ENCODE results near the gene ASTN2. TPM values are rescaled to one million over a fixed set of nuclear protein-coding genes. Genes with fewer than 3 reads are reported as not detected.

ASTN2 gene
- total and polyA plus RNA-seq, 7 donors, result 0.60 to 7.5 (median 2.2) TPM

DNA sequence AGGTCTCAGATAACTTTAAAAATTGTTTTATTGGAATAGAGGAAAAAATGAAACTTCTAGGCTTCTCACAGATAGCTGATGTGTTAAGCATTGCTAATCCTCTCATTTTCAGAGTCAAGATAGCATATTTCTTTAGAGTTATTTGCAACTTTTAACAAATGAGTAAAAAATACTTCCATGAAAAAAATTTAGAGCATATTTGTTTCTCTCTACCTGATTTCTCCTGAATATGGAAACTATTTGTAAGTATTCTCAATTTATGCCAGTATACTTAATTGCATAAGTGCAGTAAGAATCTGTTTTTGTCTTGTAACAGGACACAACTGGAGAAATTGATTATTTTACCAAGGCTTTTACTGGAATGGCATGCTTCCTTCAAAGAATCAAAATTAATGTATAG lies 731.3 kb downstream of the ASTN2 start:
- no peak for TF ChIP-seq EP300 (IDR thresholded peaks at IDR 0.05)
- intact Hi-C loops (cut with DNase I), result no loop called here
- no peak overlapping the region for H3K4me3 ChIP-seq
- H3K9me3 ChIP-seq, result no peaks in the 10 kb centered on the region
- H3K27me3 ChIP-seq, result no peaks in the 10 kb centered on the region
- peaks cover 0 to 19% (median 14%) of the 10 kb centered on the region in 4 donors for H3K4me1 ChIP-seq
- DNase-seq, result no peak
- H3K36me3 ChIP-seq, result no peaks in the 10 kb centered on the region
- H3K27ac ChIP-seq, result no peak overlapping the region

DNA sequence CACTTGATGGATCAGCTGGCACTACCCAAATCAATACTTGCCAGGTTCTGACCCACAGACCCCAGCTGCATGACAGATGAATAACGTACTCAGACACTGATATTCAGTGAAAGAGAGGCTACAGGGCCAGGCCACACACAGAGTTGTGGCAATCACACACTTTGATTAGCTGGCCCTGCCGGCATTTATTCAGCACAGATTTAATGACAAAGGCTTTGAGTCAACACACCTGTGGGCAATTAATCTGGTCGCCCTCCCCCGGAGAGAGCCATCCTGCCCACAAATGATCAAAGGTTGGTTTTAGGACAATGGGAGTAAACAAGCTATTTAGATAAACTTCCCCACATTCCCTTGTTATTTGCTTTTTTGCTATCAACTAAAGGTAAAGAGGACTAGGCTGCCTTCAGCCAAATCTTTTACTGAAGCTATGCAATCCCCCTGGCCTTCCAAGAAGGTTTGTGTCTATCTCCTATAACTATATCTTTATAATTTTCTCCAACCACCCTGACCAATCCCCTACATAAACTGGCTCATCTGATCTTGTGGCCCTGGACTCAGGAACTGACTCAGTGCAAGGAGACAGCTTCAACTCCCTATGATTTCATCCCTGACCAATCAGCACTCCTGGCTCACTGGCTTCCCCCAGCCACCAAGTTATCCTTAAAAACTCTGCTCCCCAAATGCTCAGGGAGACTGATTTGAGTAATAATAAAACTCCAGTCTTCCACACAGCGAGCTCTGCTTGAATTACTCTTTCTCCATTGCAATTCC lies 740.5 kb downstream of the ASTN2 start:
- Histone ChIP-seq H3K36me3 (no peaks in the 10 kb centered on the region), H3K9me3 (peaks cover 0 to 5% (median 0%) of the 10 kb centered on the region in 4 donors), H3K27me3 (no peaks in the 10 kb centered on the region), H3K27ac (no peak overlapping the region), H3K4me3 (no peak overlapping the region), H3K4me1 (no peaks in the 10 kb centered on the region)
- TF ChIP-seq, protein P1, sequence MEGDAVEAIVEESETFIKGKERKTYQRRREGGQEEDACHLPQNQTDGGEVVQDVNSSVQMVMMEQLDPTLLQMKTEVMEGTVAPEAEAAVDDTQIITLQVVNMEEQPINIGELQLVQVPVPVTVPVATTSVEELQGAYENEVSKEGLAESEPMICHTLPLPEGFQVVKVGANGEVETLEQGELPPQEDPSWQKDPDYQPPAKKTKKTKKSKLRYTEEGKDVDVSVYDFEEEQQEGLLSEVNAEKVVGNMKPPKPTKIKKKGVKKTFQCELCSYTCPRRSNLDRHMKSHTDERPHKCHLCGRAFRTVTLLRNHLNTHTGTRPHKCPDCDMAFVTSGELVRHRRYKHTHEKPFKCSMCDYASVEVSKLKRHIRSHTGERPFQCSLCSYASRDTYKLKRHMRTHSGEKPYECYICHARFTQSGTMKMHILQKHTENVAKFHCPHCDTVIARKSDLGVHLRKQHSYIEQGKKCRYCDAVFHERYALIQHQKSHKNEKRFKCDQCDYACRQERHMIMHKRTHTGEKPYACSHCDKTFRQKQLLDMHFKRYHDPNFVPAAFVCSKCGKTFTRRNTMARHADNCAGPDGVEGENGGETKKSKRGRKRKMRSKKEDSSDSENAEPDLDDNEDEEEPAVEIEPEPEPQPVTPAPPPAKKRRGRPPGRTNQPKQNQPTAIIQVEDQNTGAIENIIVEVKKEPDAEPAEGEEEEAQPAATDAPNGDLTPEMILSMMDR (IDR thresholded peaks at IDR 0.05), result no peak
- no peak for TF ChIP-seq POLR2AphosphoS5 (IDR thresholded peaks at IDR 0.05)
- TF ChIP-seq EP300 (IDR thresholded peaks at IDR 0.05), result no peak
- TF ChIP-seq POLR2A (IDR thresholded peaks at IDR 0.05), result no peak
- no peak for DNase-seq
- intact Hi-C loops (cut with DNase I), result no loop called here
- WGBS, 2 donors, result 57 to 82% methylated on average over 5 of the region's 5 CpGs

DNA sequence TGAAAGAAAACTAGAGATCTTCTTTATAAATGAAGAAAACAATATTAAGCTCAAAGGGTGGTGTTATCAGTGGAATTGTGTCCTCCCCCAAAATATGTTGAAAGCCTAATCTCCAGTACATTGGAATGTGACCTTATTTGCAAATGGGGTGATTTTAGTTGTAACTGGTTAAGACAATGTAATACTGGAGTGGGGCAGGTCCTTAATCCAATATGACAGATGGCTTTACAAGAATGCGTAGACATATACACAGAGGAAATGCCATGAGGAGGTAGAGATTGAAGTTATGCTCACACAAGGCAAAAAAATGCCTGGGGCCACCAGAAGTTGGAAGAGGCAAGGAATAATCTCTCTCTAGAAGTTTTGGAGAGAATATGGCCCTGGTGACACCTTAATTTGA lies 741.5 kb downstream of the ASTN2 start:
- no peak for DNase-seq
- TF ChIP-seq POLR2A (IDR thresholded peaks at IDR 0.05) (no peak), POLR2AphosphoS5 (IDR thresholded peaks at IDR 0.05) (no peak), EP300 (IDR thresholded peaks at IDR 0.05) (no peak)
- TF ChIP-seq, protein P1 (IDR thresholded peaks at IDR 0.05), result no peak
- 70 to 100% methylated on average over 1 of the region's 1 CpG for WGBS, 2 donors

DNA sequence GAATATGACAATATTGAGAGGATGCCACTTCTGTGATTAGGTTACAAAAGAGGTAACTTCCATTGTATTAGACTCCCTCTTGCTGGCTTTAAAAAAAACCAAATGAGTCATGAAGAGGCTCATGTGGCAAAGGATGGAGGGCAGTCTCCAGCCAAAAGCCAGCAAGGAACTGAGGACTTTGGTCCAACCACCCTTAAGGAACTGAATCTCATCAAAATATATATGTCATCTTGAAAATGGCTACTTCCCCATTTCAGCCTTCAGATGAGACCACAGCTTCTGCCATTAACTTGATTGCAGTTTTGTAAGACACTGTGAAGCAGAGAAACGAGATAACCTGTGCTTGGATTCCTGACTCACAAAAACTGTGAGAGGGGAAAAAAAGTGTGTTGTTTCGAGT lies 743.3 kb downstream of the ASTN2 start:
- Histone ChIP-seq H3K9me3 (peaks cover 0 to 5% (median 0%) of the 10 kb centered on the region in 4 donors), H3K27ac (no peak overlapping the region), H3K27me3 (no peaks in the 10 kb centered on the region), H3K36me3 (no peaks in the 10 kb centered on the region), H3K4me3 (no peak overlapping the region), H3K4me1 (no peaks in the 10 kb centered on the region)
- no peak for DNase-seq
- TF ChIP-seq POLR2A (IDR thresholded peaks at IDR 0.05) (no peak), EP300 (IDR thresholded peaks at IDR 0.05) (no peak), POLR2AphosphoS5 (IDR thresholded peaks at IDR 0.05) (no peak)
- TF ChIP-seq, protein P1 (IDR thresholded peaks at IDR 0.05), result no peak
- intact Hi-C loops (cut with DNase I), result no loop called here
- 79 to 86% methylated on average over 2 of the region's 2 CpGs for WGBS, 2 donors

More for the DNA sequence above, 741.5 kb downstream of the ASTN2 start:
- intact Hi-C loops (cut with DNase I), result no loop called here
- Histone ChIP-seq H3K9me3 (peaks cover 0 to 5% (median 0%) of the 10 kb centered on the region in 4 donors), H3K36me3 (no peaks in the 10 kb centered on the region), H3K27ac (no peak overlapping the region), H3K4me1 (no peaks in the 10 kb centered on the region), H3K4me3 (no peak overlapping the region), H3K27me3 (no peaks in the 10 kb centered on the region)

DNA sequence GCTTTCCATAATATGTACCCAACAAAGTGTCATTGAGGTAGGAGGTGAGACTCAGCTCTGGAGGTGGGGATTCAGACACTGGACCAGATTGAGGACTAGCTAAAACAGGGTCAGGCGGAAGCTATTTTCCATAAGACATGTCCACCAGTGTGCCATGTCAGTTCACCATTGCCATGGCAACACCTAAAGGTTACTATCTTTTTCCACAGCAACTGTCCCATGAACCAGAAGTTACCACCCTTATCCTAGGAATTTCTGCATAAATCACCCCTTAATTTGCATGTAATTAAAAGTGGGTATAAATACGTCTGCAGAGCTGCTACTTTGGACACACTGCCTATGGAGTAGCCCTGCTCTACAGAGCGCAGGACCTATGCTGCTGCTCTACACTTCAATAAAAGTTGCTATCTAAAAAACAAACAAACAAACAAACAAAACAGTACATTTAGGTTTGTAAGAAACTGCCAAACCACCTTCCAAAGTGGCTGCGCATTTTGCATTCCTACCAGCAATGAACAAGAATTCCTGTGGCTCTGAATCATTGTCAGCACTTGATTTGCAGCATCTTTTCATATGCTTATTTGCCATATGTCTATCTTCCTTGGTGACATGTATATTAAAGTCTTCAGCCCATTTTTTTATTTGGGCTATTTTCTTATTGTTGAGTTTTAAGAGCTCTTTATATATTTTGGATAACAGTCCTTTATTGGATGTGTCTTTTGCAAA lies 745.7 kb downstream of the ASTN2 start:
- no peaks in the 10 kb centered on the region for H3K36me3 ChIP-seq
- no peak for DNase-seq
- 96 to 97% methylated on average over 4 of the region's 4 CpGs for WGBS, 2 donors
- H3K27ac ChIP-seq, result no peak overlapping the region
- H3K4me1 ChIP-seq, result no peaks in the 10 kb centered on the region
- TF ChIP-seq, protein P1 (IDR thresholded peaks at IDR 0.05), result no peak
- TF ChIP-seq EP300 (IDR thresholded peaks at IDR 0.05) (no peak), POLR2A (IDR thresholded peaks at IDR 0.05) (no peak), POLR2AphosphoS5 (IDR thresholded peaks at IDR 0.05) (no peak)
- H3K9me3 ChIP-seq, result peaks cover 0 to 5% (median 0%) of the 10 kb centered on the region in 4 donors
- no peaks in the 10 kb centered on the region for H3K27me3 ChIP-seq
- no peak overlapping the region for H3K4me3 ChIP-seq
- intact Hi-C loops (cut with DNase I), result no loop called here

Data from sigmoid colon (tissue), 7 donors.